GM21423 (cell line): Measurements from ENCODE around the gene CCDC107.
A peak's percentile ranks its signal among the peaks of the same experiment; 100 is the strongest.

Source experiments
- ATAC-seq: cut with Tn5 transposase; IDR thresholded peaks from one replicate; pipeline ENCODE4 v1.9.1; 2021; ENCODE audit warnings: mild to moderate bottlenecking, moderate library complexity; ENCODE audit not compliant: unreplicated experiment

CCDC107 gene

GRCh38 chr9:35659340-35659739 lies 1.2 kb downstream of the CCDC107 start:
- ATAC-seq, result no peak

DNA sequence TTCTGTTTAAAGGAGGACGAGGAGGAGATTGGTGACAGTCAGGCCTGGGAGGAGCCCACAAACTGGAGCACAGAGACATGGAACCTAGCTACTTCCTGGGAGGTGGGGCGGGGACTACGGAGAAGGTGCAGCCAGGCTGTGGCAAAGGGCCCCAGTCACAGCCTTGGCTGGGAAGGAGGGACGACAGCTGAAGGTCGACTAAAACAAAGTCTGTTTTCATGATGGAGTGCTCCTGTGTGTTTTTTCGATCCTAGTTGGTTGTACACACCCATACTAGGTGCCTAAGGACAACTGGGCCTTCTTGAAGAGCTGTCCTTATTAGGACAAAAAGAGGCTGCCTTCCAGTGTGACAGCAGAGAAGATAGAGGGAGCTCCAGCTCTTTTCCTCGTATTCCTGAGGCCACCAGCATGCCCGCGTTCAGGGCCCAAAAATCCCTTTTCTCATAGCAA lies 2.9 kb downstream of the CCDC107 start:
- ATAC-seq, result no peak

- no peak for ATAC-seq
Observed at GRCh38 chr9:35661756-35662350, 3.8 kb downstream of the CCDC107 start.

GRCh38 chr9:35662437-35662836 lies 4.3 kb downstream of the CCDC107 start:
- ATAC-seq, result no peak

DNA sequence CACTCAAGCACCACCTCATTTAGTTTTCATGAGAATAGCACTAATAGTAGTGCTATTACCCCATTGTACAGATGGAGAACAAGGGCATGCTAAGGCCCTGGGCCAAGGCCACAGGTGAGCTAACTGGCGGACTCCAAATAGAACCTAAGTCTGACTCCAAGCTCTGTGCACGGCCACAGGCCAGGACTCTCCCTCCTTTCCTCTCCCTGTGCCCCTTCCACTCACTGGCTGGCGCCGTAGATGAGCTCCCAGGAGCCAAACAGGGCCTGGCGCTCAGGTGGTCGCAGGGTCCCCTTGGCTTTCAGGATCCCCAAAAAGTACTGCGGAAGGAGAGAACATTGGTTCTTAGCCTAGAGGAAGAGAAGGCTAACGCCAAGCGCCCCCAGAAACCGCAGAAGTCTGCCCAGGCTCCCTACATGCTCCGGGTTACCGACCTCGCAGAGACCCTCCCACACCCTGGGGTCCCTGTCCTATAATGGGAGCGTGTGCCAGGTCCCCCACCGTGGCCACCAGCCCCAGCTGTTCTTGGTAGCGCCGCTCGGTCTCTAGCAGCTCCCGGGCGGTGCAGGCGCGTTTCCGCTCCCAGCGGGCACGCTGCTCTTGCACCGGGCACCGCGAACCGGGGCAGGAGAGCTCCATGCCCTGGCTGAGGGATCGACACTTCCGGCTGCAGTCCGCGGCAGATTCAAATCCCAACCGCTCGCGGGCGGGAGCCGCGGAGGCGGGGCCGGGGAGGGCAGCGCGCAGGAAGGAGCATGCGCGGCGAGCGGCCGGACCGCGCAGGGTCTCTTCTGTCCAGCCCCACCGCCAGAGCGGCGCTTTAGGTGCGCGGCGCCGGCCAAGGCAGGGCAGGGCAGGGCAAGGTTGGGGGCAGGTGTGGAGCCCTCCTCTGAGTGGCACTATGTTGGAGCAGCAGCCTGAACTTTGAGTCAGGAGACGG lies 6.7 kb downstream of the CCDC107 start, which contains the start of gene ARHGEF39:
TSS of gene ARHGEF39 (minus strand) at position 665 of the 940 bp plus-strand sequence. CDS start at position 639, 26 bp downstream.
- ATAC-seq, result peak; percentile 76

- ATAC-seq, result no peak
Observed at GRCh38 chr9:35665471-35665818, 7.4 kb downstream of the CCDC107 start.

GRCh38 chr9:35666045-35666444 lies 8.0 kb downstream of the CCDC107 start:
- ATAC-seq, result no peak

DNA sequence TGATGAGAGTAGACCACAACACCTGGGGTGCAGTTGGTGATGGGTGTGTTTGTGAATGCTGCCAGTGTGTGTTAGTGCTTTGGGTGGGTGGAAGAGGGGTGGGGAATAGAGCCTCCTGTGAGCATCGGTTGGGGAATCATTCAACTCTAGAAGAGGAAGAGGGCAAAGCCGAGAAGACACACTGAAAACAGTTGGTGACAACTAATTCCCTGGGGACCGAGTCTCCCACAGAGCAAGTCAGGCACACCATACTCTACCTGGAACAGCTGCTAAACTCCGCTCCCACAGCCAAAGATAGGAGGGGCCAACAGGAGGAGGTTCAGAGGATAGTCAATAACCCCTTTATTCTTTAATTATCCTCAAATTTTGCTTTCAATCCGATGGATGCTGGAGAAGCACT lies 8.5 kb downstream of the CCDC107 start:
- ATAC-seq, result no peak

DNA sequence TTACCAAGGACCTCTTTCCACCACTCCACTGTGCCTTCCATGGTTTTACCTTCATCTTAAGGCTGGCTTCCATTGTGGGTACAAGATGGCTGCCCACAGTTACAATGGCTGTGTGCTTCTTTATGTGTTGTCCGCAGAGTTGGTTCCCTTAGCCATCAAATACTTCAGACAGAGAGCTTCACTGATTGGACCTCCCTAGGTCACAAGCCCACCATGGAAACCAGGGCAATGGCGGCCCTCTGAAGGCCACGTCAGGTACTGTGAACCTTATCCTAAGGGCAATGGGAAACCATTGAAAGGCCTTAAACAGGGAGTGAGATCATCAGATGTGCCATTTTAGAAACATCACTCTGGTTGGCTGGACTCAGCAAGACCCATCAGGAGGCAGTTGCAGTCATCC lies 9.8 kb downstream of the CCDC107 start:
- no peak for ATAC-seq

GRCh38 chr9:35669331-35670145 lies 11.4 kb downstream of the CCDC107 start:
- ATAC-seq, result no peak

GRCh38 chr9:35673132-35674024 lies 15.3 kb downstream of the CCDC107 start, which contains the start of gene CA9:
Gene CA9, plus strand, starts transcription at chr9:35673928. Its CDS starts 32 bp downstream, at chr9:35673960.
- no peak for ATAC-seq

DNA sequence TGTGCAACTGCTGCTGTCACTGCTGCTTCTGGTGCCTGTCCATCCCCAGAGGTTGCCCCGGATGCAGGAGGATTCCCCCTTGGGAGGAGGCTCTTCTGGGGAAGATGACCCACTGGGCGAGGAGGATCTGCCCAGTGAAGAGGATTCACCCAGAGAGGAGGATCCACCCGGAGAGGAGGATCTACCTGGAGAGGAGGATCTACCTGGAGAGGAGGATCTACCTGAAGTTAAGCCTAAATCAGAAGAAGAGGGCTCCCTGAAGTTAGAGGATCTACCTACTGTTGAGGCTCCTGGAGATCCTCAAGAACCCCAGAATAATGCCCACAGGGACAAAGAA lies 15.9 kb downstream of the CCDC107 start:
- ATAC-seq, result no peak

DNA sequence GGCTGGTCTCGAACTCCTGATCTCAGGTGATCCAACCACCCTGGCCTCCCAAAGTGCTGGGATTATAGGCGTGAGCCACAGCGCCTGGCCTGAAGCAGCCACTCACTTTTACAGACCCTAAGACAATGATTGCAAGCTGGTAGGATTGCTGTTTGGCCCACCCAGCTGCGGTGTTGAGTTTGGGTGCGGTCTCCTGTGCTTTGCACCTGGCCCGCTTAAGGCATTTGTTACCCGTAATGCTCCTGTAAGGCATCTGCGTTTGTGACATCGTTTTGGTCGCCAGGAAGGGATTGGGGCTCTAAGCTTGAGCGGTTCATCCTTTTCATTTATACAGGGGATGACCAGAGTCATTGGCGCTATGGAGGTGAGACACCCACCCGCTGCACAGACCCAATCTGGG lies 17.1 kb downstream of the CCDC107 start:
- no peak for ATAC-seq

DNA sequence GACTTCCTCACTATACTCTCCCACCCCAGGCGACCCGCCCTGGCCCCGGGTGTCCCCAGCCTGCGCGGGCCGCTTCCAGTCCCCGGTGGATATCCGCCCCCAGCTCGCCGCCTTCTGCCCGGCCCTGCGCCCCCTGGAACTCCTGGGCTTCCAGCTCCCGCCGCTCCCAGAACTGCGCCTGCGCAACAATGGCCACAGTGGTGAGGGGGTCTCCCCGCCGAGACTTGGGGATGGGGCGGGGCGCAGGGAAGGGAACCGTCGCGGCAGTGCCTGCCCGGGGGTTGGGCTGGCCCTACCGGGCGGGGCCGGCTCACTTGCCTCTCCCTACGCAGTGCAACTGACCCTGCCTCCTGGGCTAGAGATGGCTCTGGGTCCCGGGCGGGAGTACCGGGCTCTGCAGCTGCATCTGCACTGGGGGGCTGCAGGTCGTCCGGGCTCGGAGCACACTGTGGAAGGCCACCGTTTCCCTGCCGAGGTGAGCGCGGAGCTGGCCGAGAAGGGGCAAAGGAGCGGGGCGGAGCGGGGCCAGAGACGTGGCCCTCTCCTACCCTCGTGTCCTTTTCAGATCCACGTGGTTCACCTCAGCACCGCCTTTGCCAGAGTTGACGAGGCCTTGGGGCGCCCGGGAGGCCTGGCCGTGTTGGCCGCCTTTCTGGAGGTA lies 17.8 kb downstream of the CCDC107 start:
- no peak for ATAC-seq

GRCh38 chr9:35679091-35679490 lies 21.0 kb downstream of the CCDC107 start:
- no peak for ATAC-seq

DNA sequence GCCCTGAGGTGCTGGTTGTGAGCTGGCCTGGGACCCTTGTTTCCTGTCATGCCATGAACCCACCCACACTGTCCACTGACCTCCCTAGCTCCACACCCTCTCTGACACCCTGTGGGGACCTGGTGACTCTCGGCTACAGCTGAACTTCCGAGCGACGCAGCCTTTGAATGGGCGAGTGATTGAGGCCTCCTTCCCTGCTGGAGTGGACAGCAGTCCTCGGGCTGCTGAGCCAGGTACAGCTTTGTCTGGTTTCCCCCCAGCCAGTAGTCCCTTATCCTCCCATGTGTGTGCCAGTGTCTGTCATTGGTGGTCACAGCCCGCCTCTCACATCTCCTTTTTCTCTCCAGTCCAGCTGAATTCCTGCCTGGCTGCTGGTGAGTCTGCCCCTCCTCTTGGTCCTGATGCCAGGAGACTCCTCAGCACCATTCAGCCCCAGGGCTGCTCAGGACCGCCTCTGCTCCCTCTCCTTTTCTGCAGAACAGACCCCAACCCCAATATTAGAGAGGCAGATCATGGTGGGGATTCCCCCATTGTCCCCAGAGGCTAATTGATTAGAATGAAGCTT lies 21.8 kb downstream of the CCDC107 start:
- ATAC-seq, result no peak

DNA sequence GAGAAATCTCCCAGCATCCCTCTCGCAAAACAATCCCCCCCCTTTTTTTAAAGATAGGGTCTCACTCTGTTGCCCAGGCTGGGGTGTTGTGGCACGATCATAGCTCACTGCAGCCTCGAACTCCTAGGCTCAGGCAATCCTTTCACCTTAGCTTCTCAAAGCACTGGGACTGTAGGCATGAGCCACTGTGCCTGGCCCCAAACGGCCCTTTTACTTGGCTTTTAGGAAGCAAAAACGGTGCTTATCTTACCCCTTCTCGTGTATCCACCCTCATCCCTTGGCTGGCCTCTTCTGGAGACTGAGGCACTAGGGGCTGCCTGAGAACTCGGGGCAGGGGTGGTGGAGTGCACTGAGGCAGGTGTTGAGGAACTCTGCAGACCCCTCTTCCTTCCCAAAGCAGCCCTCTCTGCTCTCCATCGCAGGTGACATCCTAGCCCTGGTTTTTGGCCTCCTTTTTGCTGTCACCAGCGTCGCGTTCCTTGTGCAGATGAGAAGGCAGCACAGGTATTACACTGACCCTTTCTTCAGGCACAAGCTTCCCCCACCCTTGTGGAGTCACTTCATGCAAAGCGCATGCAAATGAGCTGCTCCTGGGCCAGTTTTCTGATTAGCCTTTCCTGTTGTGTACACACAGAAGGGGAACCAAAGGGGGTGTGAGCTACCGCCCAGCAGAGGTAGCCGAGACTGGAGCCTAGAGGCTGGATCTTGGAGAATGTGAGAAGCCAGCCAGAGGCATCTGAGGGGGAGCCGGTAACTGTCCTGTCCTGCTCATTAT lies 22.4 kb downstream of the CCDC107 start:
- no peak for ATAC-seq

DNA sequence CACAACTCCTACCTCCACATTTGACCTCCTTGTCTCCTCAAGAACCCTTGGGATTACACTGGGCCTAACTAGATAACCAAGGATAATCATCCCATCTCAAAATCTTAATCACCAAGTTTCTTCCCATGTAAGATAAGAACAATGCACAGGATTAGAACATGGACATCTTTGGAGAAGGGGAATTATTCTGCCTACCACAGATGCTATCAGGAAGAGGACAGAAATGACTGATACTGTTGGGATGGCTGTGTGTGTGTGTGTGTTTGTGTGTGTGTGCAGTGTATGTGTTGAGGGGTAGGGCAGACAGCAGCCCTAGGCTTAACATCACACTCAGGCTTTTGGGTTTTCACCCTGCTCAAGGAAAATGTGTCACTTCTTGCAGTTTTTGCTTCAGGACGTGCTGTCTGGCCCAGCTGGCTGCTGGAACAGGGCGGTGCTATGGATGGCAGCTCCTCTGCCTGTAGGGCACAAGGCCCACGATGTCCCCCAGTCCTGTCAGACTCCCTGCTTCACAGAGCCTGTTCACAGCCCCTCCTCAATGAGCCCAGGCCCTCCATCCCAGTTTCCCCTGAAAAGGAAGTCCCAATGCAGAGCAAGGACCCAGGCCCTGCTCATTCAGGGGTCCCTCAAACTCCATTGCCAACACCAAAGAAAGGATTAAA lies 23.4 kb downstream of the CCDC107 start:
- no peak for ATAC-seq
